ENCODE data around the gene SETD7. TPM values are rescaled to one million over a fixed set of nuclear protein-coding genes. Genes with fewer than 3 reads are reported as not detected.

SETD7 gene
- total RNA-seq, 1 donor from 2014 or later, result 44.9 TPM

GRCh38 chr4:139574641-139575040 is 18.6 kb upstream of the SETD7 start:
- no peaks in the 10 kb centered on the region for H3K36me3 ChIP-seq
- H3K4me3 ChIP-seq, result no peak overlapping the region
- ATAC-seq (no peak), DNase-seq (no peak)
- no peaks in the 10 kb centered on the region for H3K4me1 ChIP-seq
- intact Hi-C loops (cut with DNase I), result no loop called here
- no peaks in the 10 kb centered on the region for H3K9me3 ChIP-seq
- no peaks in the 10 kb centered on the region for H3K27me3 ChIP-seq
- H3K27ac ChIP-seq, result no peak overlapping the region
- TF ChIP-seq CTCF (IDR thresholded peaks at IDR 0.05), result no peak

- intact Hi-C loops (cut with DNase I), result no loop called here
- no peak for TF ChIP-seq CTCF (IDR thresholded peaks at IDR 0.05)
- ATAC-seq (no peak), DNase-seq (no peak)
- no peak overlapping the region for H3K27ac ChIP-seq
- no peaks in the 10 kb centered on the region for H3K36me3 ChIP-seq
- no peaks in the 10 kb centered on the region for H3K4me1 ChIP-seq
- no peak overlapping the region for H3K4me3 ChIP-seq
- no peaks in the 10 kb centered on the region for H3K9me3 ChIP-seq
- H3K27me3 ChIP-seq, result no peaks in the 10 kb centered on the region
These were observed 12.4 kb upstream of the SETD7 start for GRCh38 chr4:139568206-139568955.

DNA sequence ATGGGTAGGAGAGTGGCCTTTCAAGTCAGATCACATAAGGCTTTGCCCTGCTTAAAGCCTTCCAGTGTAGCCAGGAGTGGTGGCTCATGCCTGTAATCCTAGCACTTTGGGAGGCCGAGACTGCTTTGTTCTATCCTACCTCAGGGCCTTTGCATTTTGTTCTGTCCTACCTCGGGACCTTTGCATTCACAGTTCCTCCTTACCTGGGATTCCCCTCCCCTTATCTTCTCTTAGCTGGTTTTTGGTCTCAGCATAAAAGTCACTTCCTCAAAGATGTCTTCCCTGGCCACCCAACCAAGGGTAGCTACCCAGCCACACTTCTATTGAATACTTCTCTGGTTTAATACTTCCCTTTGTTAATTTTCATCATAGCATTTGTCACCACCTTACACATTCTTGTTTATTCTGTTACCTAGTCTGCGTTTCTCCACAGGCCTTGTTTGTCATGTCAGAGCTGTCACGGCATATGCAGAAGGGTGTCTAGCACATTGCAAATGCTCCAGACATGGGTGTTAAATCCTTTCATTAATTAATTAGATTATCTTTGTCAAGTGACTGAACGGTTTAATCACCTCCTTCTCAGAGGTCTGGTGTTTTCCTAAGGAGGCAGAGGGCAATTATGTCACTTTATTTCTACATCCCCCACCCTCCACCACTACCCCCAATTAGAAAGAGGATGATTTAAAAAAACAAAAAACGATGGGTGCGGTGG is 11.3 kb upstream of the SETD7 start:
- ATAC-seq, result no peak
- Histone ChIP-seq H3K27ac (no peak overlapping the region), H3K27me3 (no peaks in the 10 kb centered on the region), H3K9me3 (no peaks in the 10 kb centered on the region), H3K4me1 (no peaks in the 10 kb centered on the region), H3K4me3 (no peak overlapping the region), H3K36me3 (no peaks in the 10 kb centered on the region)
- intact Hi-C loops (cut with DNase I), result no loop called here
- no peak for DNase-seq
- no peak for TF ChIP-seq CTCF (IDR thresholded peaks at IDR 0.05)

DNA sequence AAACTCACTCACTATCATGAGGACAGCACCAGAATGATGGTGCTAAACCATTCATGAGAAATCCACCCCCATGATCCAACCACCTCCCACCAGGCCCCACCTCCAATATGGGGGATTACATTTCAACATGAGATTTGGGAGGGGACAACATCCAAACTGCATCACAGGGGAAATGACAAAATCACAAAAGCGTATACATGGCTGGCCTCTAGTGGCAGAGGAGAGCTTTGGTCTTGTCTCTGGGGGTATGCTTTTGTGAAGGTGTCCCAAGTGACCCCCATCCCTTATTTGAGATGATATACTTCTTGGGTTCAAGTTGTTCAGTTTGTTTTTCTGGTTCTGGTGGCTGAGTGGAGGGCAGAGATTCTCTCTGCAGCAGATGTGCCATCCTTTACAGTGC is 8.5 kb upstream of the SETD7 start:
- intact Hi-C loops (cut with DNase I), result no loop called here
- Histone ChIP-seq H3K4me3 (no peak overlapping the region), H3K27me3 (no peaks in the 10 kb centered on the region), H3K9me3 (no peaks in the 10 kb centered on the region), H3K36me3 (no peaks in the 10 kb centered on the region), H3K4me1 (peaks cover 6% of the 10 kb centered on the region), H3K27ac (no peak overlapping the region)
- no peak for TF ChIP-seq CTCF (IDR thresholded peaks at IDR 0.05)
- ATAC-seq (no peak), DNase-seq (no peak)

- TF ChIP-seq CTCF (IDR thresholded peaks at IDR 0.05), result no peak
- Histone ChIP-seq H3K4me1 (peaks cover 12% of the 10 kb centered on the region), H3K9me3 (no peaks in the 10 kb centered on the region), H3K4me3 (no peak overlapping the region), H3K27ac (no peak overlapping the region), H3K36me3 (no peaks in the 10 kb centered on the region), H3K27me3 (no peaks in the 10 kb centered on the region)
- ATAC-seq (no peak), DNase-seq (no peak)
- intact Hi-C loops (cut with DNase I), result no loop called here
These were observed 7.5 kb upstream of the SETD7 start for GRCh38 chr4:139563515-139563914.
